ENCODE results near the gene SPAG5.
"Not testable (repeated sequence)": the region's sequence is repeated elsewhere in the genome, so short reads cannot be mapped to it uniquely, and the experiment has no call there.

SPAG5 gene

DNA sequence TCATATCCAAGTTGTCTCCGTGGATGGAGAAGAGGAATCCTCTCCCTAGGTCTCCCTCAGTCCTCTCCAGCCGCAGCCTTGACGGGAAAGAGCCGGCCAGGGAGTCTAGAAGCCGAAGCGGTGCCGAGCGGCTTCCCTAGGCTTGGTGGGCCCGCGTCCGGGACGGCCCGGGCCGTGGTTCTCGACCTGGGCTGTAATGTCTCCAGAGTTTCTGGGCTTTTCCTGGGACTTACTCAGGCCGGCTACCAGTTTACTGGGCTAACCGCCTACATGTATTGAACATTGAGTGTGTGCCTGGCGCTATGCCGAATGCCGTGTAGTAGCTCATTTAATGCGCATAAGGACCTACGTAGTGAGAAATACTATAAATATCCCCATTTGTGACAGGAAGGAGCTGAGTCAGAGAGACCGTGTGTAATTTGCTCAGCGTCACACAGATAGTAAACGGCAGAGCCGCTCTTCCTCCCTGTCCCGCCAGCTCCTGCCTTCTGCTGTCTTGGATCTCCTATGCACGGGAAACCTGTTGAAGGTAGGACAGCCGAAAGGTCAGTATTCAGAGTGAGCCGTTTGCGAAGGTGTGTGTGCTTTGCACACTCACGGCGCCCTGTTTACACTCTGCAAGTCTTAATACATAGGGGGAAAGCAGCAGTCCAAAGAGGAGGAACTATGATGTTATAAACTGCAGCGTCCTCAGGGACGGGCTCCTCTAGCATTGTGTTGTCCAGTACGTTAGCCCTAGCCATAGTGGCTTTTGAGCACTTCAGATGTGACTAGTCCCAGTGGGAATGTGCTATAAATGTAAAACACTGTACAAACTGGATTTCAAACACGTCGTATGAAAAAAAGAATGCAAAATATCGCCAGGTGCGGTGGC, 723 bp upstream of the SPAG5 start:
- DNase-seq, result peak; percentile 51

DNA sequence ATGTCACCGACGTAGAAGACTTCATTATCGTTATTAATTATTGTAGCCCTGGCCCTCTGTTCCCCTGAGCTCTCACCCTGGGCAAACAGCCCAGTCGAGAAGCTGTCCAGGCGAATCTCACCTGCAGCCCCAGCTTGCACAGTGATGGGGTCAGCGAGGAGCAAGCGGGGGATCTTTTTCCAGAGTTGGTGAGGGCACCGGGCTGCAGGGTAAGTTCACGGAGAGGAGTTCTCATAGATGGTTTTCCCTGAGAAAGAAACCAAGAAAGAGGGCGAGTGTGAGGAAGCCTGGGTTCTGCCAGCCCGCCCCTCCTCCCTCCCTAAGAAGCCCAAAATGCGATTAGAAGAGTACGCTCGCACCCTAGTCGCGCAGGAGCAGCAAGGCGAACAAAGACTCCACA, 436 bp downstream of the SPAG5 start:
- DNase-seq, result no peak

DNA sequence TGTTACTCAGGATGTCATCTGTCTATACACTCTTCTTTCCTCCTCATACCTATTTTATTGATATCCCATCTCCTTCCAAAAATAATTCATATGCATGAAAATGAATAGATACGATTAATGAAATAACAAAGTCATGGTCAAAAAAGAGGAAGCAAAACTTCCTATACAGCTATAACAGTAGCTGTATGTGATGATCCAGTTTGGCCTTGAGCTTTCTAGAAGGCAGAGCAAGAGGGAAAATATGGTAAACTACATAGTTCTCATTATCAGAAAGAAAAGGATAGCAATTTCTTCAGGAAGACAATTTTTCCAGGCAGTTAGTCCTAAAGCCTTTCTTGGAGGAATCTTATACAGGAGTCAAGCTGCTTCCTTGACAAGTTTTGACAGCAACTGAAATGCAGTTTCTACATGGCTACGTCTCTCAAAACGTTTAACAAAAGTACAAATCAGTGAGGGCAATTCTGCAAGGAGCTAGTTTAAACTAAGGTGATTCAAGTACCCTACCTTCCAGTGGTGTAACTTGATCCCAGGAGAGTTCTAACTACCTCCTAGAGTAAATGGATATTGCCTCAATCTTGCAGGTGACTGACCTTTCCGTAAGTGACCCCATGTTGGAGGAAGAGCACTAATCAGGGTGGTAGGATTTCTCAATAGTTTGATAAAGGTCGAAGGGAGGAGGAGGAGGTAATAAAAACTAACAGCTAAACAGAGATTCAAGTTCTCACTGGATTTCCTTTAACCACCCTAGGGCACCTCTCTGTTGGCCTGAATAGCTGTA, 1.0 kb downstream of the SPAG5 start:
- no peak for DNase-seq

DNA sequence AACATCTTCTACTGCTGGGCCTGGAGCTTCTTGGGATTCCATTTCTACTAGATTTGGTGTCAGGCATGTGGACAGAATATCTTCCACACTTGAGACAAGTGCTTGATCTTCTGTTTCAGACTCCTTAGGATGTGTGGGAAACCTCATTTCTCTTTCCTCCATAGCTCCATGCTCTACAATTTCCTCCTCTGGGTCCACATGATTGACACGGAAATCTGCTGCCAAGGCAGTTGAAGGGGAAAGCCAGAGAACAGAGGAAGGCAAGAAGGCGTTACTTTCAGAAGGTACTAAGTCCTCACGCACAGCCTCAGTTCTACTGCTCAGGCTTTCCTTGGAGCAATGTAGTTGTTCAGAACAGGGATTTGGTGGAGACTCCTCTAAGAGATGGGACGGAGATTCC, 6.6 kb downstream of the SPAG5 start:
- DNase-seq, result no peak

DNA sequence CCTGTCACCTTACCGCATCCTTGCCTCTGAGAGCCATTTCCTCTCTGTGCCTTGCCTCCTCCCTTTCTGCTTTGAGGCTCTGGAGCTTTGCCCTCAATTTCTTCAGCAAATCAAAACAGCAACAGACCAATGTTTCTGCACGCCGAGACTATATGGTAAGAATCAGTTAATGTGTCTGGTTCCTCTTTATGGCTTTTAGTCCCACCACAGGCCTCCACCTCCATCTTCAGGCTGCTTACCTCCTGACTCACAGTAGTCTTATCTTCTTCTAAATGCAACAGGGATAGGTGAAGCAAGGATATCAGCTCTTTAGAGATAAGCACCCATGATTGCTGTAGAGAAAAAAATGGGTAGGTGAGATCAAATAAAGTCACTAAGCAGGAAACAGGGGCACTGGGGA, 13.0 kb downstream of the SPAG5 start:
- DNase-seq, result no peak

- no peak for DNase-seq
These were observed 14.4 kb downstream of the SPAG5 start for GRCh38 chr17:28584434-28584833.

GRCh38 chr17:28582513-28582912, 16.3 kb downstream of the SPAG5 start:
- no peak for DNase-seq

GRCh38 chr17:28580959-28581358, 17.9 kb downstream of the SPAG5 start:
- no peak for DNase-seq

DNA sequence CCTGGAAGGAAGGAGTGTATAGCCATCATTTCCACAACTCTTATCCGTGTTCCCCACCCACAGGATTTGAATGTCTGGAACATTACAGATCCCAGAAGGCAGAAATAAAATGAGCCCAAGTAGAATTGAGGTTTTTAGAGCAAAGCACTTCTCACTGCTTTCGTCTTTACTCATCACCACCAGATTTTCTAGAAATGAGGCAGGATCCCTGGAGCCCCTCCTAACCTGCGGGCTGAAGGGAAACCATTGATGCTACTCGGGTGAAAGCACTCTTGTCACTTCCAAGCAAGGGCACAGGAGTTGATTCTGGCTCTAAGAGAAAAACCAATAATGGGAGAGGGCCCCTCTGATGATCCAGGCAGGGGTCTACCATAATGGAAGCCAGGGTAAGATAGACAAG, 19.3 kb downstream of the SPAG5 start:
- DNase-seq, result no peak

GRCh38 chr17:28578246-28579195, 20.3 kb downstream of the SPAG5 start:
- no peak for DNase-seq

GRCh38 chr17:28577466-28577824, 21.4 kb downstream of the SPAG5 start:
- DNase-seq, result no peak

DNA sequence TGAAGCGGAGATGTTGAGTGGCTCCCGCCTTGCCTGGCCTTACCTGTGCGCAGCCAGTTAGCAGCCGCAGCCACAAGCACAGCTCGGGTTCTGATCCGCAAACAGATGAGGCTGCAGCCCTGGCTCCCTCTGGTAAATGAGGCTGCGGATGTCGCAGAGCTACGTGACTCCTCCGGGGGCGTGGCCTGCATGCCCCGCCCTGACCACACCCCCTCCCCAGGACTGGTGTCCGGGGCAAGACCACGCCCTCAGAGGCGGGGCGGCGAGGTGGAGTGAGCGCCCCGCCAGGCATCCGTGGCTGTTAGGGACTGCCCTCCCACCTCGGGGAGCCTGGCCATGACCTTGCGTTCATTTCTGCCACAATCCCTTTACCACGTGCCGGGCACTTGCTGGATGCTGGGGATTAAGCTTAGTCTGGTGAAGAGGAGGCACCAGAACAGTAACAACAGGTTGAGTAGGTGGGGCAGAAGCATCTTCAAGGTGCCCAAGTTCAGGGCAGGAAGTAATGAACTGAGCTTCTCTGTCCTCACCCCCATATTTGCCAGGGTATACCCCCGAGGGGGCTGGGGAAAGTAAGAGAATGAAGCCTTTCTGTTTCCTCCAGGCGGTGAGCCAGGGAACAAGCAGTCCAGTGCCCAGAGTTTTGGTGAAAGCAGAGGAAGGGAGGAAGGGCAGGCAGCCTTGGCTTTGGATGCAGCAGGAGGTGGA, 21.9 kb downstream of the SPAG5 start, which contains the start of gene ALDOC:
Gene ALDOC (minus strand): TSS at position 138 of the 708 bp plus-strand sequence. CDS start 1,363 bp downstream, outside the sequence.
- DNase-seq, result peak; percentile 37

GRCh38 chr17:28576016-28576415, 22.8 kb downstream of the SPAG5 start:
- DNase-seq, result not testable (repeated sequence)

DNA sequence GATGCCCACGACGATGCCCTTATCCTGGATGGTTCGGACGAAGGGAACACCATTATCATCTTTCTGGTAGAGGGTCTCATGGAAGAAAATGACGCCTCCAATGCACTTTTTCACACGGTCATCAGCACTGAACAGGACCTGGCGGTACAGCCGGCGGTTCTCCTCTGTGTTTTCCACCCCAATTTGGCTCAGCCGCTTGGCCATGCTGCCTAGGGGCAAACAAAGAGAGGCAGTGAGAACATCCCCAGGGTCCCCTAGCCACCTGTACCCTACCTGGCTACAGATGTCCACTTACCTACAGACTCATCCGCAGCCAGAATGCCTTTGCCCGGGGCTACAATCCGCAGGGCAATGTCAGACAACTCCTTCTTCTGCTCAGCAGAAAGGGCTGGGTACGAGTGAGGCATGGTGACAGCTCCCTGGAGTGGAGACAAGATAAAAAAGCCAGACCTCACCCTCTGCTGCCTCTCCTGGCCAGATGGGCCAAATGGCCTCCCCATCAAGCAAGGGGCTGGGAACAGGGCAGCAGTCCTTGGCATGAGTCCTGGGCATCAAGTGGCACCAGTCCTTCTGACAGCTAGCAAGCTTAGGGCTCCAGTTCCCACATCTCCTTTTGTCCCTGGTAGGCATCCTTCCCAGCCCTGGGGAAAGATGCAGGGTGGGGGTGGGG, 23.6 kb downstream of the SPAG5 start:
- no peak for DNase-seq

DNA sequence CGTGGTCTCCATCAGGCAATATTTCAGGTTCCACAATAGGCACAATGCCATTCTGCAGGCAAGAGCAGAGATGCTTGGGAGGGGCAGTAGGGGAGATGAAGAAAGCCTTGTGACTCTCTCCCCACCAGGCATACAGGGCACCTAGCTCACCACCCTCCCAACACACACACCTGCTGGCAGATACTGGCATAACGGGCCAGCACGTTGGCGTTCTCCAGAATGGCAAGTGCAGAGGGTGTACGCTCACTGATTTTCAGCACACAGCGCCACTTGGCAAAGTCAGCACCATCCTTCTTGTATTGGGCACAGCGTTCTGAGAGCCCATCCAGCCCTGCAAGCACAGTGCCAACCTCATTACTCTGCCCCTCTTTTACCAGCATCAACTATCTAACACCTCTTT, 24.3 kb downstream of the SPAG5 start:
- DNase-seq, result no peak

GRCh38 chr17:28573966-28574480, 24.8 kb downstream of the SPAG5 start:
- no peak for DNase-seq

DNA sequence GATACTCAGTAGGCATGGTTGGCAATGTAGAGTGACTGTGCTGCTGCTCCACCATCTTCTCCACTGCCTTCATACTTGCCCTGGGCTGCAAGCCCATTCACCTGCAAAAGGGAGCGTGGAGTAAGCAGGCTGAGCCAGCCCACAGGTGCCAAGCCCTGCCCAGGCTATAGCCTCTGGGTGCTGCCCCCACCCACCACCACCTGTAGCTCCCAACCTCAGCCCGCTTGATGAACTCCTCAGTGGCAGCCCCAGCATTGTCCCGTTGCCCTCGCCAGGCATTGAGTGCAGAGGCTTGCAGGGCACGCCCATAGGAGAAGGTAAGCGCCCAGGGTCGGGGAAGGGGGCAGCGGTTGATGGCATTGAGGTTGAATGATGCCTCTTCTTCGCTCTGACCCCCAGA, 25.3 kb downstream of the SPAG5 start:
- no peak for DNase-seq

DNA sequence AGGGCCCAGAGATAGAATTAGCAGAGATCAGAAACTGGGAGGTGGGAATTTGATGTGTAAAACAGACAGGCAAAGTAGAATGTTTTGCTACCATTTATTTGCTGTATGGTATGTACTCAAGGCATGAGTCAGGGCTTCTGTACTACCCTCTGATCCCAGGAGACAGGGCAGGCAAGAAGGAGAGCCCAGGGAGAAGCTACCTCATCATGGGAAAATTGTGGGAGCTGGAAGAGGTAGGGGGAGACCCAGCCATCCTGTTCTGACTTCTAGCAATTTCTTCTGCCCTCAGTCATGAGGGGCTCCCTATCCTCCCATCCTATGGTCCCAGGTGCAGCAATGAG, 25.8 kb downstream of the SPAG5 start:
- no peak for DNase-seq

DNA sequence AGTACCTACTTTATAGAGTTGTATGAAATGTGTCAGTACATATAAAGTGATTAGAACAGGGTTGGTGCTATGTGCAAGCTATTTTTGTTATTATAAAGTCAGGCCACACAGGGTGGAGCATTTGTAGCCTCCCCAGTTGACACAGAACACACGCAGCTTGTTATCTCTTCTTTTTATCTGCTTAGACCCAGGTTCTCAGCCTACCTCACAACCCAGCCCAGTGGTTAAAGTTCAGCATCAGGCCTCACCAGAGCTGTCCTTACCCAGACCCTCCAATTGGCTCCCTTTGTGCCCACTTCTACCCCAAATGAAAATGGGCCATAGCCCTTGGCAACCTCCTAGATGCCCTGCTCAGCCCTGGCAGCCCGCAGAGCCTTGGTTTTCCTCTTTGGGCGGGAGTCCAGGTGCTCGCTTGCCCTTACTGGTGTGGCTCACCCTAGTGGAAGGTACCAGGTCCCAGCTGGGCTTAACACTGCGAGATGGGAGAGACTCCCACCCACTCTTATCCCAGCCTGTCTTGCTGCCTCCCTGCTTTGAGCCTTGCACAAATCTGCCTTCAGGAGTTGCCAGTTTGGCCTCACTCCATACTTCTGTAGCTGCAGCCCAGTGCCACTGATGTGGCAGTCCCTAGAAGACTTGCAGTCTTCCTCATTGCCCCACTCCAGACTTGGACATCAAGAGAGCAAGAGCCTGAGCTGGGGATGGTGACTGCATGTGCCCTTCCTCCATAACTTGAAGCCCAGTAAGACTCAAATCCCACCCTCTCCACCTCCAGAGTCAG, 26.4 kb downstream of the SPAG5 start:
- no peak for DNase-seq

DNA sequence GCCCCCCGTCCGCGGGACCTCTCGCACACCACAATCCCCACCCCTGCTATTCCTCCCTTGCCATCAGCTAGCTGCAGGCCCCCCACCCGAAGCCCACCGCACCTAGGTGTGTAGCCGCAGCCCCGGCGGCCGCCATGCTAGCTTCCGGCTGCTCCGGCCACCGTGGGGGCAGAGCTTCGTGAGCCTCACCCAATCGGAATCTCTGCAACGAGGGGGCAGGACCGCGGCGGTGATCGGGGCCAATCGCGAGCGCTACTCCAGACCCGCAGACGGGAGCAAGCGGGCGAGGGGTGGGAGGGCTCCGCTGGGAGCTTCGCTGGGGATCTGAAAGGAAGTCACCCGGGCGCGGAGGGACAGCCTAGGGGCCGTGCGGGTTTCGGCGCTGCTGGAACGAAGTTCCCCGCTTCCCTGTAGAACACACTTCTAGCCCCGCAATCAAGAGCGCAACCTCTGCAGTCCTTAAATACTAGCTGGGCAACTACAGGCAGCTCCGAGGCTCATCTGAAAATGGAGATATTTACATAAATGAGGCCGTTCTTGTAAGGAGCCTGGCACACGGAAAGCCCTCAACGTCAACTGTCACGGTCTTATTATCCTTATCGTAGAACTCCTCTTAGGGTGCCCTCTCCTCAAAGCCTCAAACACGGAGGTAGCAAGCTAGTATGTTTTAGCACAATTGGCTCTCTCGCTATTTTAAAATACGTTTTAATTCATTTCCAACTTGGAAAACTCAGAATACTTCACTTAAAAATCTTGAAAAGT, 27.3 kb downstream of the SPAG5 start, which contains the start of gene PIGS:
Gene PIGS (minus strand): TSS at position 164 of the 762 bp plus-strand sequence. CDS start 28 bp downstream, at position 136.
- DNase-seq, result peak; percentile 91
